Measurements from ENCODE around the gene CNGB1.

The CNGB1 gene

DNA sequence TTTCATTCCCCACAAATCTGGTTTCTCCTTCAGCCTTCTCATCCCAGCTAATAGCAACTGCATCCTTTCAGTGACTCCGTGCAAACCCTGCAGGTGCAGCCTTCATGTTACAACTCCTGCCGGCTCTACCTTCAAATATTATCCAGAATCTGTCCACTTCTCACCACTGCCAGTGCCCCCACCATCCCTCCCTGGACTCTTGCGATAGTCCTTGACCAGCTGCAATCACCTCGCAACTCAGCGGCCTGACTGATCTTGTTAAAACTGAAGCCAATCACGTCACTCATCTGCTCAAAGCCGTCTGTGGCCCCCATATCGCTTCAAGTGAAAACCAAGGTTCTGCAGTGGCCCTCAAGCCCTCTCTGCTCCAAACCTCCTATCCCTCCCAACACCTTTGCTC lies 125.8 kb downstream of the CNGB1 start:
- Mint-ChIP-seq H3K27ac (no peak overlapping the region), H3K36me3 (ENCODE audit: low read depth) (no peaks in the 10 kb centered on the region), H3K9me3 (no peaks in the 10 kb centered on the region), H3K4me1 (peaks cover 12% of the 10 kb centered on the region), H3K4me3 (no peak overlapping the region), H3K27me3 (ENCODE audit: low read depth) (peaks cover 16% of the 10 kb centered on the region)
- TF ChIP-seq, protein P1, sequence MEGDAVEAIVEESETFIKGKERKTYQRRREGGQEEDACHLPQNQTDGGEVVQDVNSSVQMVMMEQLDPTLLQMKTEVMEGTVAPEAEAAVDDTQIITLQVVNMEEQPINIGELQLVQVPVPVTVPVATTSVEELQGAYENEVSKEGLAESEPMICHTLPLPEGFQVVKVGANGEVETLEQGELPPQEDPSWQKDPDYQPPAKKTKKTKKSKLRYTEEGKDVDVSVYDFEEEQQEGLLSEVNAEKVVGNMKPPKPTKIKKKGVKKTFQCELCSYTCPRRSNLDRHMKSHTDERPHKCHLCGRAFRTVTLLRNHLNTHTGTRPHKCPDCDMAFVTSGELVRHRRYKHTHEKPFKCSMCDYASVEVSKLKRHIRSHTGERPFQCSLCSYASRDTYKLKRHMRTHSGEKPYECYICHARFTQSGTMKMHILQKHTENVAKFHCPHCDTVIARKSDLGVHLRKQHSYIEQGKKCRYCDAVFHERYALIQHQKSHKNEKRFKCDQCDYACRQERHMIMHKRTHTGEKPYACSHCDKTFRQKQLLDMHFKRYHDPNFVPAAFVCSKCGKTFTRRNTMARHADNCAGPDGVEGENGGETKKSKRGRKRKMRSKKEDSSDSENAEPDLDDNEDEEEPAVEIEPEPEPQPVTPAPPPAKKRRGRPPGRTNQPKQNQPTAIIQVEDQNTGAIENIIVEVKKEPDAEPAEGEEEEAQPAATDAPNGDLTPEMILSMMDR (IDR thresholded peaks at IDR 0.05; ENCODE audit: unreplicated experiment in 3 of 3) = no peak

DNA sequence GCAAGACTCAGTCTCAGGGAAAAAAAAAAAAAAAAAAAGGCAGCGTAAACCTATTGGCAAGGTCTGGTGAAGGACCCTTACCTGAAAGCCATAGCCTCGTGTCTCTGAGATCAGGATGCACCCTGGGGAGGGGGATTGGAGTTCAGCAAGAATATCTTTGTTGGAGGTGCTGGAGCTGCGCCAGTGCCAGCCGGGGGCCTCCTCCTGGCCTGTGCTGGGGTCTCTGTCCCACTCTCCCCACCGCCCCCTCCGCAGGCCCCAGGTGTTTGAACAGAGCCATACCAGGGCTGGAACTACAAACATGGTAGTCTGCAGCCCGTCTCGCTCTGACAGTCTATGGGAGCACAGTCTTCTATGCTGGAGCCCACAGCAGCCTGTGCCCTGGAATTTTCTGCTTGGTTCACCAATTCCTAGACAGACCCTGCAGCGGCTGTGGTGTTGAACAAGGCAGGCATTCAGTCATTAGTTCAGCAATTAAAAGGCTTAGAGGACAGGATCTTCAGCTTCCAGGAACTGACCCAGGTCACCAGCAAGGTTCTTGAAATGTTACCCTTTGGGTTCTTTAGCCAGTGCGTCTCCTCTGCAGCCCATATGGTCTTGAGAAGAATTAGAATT lies 126.4 kb downstream of the CNGB1 start:
- Mint-ChIP-seq H3K36me3 (ENCODE audit: low read depth) (no peaks in the 10 kb centered on the region), H3K9me3 (no peaks in the 10 kb centered on the region), H3K4me1 (peaks cover 12% of the 10 kb centered on the region), H3K4me3 (no peak overlapping the region), H3K27me3 (ENCODE audit: low read depth) (peaks cover 16% of the 10 kb centered on the region), H3K27ac (peak overlapping the region in 1 of 3 experiments; percentile 55)
- TF ChIP-seq, protein P1 (IDR thresholded peaks at IDR 0.05; ENCODE audit: unreplicated experiment in 3 of 3) = no peak

DNA sequence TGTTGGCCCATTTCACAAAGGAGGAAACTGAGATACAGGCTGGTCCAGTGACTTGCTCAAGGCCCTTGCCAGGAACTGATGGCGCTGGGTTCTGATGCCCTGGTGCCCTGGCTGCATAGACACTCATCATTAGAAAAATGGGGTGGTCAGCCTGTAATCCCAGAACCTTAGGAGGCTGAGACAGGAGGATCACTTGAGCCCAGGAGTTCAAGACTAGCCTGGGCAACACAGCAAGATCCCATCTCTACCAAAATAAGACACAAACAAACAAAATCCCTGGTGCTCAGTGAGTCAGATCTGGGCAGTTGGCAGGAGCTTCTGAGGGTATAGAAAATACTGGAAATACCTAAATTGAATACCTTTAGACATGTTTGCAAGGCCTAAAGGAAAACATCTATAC lies 127.5 kb downstream of the CNGB1 start:
- Mint-ChIP-seq H3K27me3 (ENCODE audit: low read depth) (peaks cover 20% of the 10 kb centered on the region), H3K27ac (no peak overlapping the region)

DNA sequence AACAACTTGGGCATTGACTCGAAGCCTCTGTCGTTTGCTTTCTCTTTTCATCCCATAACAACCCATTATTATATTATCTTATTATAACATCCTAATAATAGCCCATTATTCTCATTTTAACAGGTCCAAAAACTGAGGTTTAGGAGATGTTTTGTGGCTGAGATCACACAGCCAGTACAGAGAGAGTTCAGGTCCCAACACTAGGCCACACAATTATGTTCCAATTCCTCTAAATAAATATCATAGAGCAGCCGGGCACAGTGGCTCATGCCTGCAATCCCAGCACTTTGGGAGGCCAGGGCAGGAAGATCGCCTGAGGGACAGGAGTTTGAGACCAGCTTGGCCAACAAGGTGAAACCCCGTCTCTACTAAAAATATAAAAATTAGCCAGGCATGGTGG lies 128.3 kb downstream of the CNGB1 start:
- Mint-ChIP-seq H3K27ac (peak overlapping the region in 2 of 3 experiments; percentile 71 to 72), H3K9me3 (no peaks in the 10 kb centered on the region), H3K4me3 (no peak overlapping the region), H3K4me1 (peaks cover 24% of the 10 kb centered on the region), H3K36me3 (ENCODE audit: low read depth) (no peaks in the 10 kb centered on the region), H3K27me3 (ENCODE audit: low read depth) (peaks cover 28% of the 10 kb centered on the region)
- TF ChIP-seq, protein P1 (IDR thresholded peaks at IDR 0.05; ENCODE audit: unreplicated experiment in 3 of 3) = no peak

More for the DNA sequence above, 127.5 kb downstream of the CNGB1 start:
- Mint-ChIP-seq H3K4me1 (peaks cover 16% of the 10 kb centered on the region), H3K4me3 (no peak overlapping the region), H3K36me3 (ENCODE audit: low read depth) (no peaks in the 10 kb centered on the region), H3K9me3 (no peaks in the 10 kb centered on the region)
- TF ChIP-seq, protein P1 (IDR thresholded peaks at IDR 0.05; ENCODE audit: unreplicated experiment in 3 of 3) = no peak

DNA sequence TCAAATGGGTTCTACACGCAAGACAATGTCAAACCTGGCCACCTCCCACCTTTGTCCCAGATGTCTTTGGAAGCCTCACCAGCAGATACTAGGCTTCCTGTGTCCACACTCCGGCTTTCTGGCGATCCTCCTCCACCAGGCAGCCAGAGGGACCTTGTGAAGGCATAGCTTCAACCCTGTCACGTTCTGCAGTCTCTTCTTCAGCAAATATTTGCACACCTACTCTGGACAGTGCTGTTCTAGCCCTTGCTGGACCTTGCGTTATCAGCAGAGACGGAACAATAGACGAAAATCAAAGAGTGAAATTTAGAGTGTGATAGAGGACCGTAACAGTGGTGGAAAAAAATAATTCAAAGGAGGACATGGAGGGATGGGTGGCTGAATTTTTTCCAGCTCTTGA lies 130.1 kb downstream of the CNGB1 start:
- no peaks in the 10 kb centered on the region for H3K36me3 Mint-ChIP-seq (ENCODE audit: low read depth)
- no peaks in the 10 kb centered on the region for H3K9me3 Mint-ChIP-seq
- H3K27me3 Mint-ChIP-seq (ENCODE audit: low read depth) = peaks cover 23% of the 10 kb centered on the region
- peak overlapping the region in 2 of 3 experiments; percentile 7 to 15 for H3K27ac Mint-ChIP-seq
- peaks cover 23% of the 10 kb centered on the region for H3K4me1 Mint-ChIP-seq
- H3K4me3 Mint-ChIP-seq = no peak overlapping the region
- TF ChIP-seq, protein P1 (IDR thresholded peaks at IDR 0.05; ENCODE audit: unreplicated experiment in 3 of 3) = no peak

DNA sequence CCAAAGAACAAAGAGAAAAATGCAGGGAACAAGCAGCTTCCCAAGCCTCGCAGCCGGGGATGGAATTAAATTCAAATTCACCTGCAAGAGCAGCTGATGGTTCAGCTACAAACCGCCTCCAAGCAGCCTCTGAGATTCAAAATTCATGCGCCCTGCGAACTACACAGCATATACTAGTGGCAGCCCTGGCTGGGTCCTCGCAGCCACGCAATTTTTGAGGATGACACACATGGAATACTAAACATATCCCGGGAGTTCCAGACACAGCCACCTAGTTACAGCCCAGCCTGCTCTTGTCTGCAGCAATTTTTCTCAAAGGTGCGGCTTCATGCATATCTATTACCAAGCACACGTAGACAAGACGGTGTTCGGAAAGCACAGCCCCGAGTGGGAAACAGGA lies 132.8 kb downstream of the CNGB1 start:
- H3K4me1 Mint-ChIP-seq = peaks cover 23% of the 10 kb centered on the region
- H3K27ac Mint-ChIP-seq = peak overlapping the region in 2 of 3 experiments; percentile 29 to 35
- no peaks in the 10 kb centered on the region for H3K36me3 Mint-ChIP-seq (ENCODE audit: low read depth)
- peaks cover 18% of the 10 kb centered on the region for H3K27me3 Mint-ChIP-seq (ENCODE audit: low read depth)
- no peaks in the 10 kb centered on the region for H3K9me3 Mint-ChIP-seq
- H3K4me3 Mint-ChIP-seq = no peak overlapping the region
- TF ChIP-seq, protein P1 (IDR thresholded peaks at IDR 0.05; ENCODE audit: unreplicated experiment in 3 of 3) = no peak

Data from nephron (organoid).